GM18517 (cell line): ENCODE measurements around the gene MED15.

Experiments used
- ATAC-seq: cut with Tn5 transposase; IDR thresholded peaks from one replicate; pipeline ENCODE4 v1.9.1; 2021; ENCODE audit warnings: mild to moderate bottlenecking, moderate library complexity; ENCODE audit not compliant: unreplicated experiment

MED15 gene

DNA sequence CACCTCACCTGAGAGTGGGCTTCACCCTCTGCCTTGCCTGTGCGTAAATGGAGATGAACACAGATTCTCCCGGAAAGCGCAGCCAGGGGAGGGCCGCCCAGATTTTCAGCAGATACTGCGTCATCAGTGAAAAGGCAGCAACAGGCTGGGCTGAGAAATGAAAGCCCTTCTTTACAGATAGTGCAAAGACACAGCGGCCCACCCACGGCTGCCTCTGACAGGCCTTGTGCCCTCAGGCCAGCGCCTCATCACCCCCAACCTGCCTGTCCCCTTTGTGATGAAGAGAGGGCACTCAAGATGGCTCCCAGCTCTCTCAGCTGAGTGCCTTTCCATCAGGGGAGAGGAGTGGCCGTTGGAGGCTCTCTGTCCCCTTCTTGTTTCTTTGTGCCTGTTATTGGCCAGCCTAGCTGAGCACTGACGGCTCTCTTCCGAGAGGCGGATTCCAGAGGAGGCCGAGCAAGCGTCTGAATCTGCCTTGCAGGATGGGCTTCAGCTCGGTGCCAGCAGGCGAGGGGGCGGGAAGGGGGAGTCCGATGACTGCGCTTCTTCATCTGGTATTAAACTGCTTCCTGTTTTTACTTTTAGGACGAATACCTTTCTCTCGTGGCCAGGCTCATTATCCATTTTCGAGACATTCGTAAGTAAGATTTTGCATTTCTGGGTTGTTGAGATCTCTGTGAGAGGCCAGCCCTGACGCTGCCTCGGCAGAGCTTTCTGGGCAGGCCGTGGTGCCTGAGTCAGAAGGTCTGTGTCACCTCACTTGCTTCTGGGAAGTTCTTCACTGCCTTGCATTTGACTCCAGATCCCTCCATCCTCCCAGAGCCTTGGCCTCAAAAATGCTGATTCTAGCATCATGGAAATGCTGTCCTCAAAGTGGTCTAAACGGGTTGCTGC is 43.7 kb downstream of the MED15 start:
- no peak for ATAC-seq

DNA sequence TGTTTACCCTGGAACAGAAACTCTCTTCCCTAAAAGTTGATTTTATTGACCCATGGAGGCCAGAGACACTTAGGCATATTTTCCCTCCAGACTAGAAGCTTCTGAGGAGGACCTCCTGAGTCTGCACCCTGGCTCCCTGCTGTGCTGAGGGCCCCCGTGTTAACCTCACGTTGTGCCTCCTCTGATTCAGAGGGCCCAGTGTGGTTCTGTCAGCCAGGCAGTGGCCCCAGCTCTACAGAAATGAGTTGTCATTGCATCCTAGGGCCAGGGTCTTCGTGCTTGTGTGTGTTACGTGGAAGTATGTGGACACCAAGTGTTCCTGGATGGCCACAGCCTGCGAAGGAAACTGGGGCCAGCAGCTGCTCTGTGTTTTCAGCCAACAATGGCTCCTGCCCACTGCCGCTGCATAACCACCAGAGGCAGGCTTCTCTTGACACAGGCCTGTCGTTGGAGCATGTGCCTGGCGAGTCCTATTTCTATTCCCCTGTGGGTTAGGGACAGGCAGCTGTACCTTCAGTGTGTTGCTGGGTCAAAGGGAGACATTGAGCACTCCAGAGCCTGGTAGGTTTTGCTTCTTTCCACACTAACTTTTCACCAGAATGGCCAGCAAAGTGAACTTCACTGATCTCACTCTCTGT is 44.5 kb downstream of the MED15 start:
- no peak for ATAC-seq

DNA sequence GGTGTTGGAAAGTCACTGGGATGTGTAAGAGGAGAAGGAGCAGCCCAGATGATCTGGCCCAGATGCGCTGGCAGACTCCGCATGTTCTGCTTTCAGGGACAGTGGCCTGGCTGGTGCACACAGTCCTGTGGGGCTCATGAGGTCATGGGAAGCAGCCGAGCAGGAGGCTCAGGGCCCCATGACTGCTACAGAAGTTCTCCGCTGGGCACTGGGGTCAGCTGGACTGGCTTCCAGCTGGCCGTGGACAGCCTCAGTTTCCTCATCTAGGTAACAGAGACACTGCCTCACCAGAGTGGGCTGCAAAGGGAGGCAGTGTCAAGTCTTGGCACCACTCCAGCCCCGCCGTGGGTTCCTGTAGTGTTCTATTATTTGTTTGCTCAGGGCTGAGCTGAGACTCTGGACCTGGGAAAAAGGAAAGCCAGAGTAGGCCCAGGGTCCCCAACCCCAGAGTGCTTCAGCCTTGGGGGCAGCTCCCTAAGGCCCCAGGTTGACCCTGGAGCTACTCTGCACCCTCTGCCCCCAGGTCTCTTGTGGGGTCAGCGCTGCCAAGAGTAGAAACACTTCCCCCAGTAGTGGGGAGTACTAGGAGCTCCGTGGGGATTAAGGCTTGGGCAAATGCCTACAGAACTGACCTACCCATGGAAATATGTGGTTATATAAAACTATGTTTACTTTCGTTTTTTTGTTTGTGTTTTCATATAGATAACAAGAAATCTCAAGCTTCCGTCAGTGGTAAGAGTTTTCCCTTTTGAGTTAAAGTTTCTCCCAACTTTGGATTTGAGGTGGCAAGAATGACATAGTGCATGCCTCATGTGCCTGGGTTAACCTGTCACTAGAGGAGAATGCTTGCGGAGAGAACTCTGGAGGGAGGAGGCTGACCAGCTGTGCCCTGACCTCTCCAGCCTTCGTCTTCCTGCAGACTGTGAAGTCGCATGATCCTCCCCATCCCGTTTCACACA is 45.3 kb downstream of the MED15 start:
- ATAC-seq = no peak

DNA sequence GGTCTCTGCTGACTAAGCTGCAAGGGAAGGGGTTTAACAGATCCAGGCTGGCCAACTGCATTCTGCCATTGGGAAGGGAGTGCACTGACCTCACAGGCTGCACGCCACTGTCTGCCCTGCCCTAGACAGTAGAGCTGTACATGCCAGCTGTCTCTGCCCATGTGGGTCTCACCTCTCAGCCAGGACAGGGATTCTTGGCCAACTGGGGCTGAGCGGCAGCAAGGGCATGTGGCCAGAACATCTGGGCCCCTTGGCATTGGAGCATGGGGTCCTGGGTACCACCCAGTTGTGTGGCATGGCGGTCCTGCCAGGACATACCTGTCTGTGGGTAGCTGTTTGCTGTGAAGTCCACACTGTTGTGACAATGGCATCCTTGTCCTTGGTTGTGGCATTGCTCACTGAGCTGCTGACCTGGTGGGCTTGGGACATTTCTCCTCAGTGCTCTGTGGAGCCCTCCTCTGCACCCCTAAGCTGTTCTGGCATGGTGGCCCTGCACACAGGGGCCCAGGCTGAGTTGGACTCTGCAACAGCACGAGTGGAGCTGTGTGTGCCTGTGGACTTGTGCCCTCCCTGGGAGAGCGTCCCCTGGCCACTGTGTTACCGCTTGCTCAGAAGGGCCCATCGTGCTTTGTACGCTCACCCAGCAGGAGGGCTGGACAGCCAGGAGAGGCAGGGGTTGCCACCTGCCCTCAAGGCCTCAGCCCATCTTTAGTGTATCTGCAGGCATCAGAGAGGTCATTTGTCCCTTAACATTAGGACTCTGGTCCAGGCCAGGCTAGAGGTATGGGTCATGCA is 46.7 kb downstream of the MED15 start:
- ATAC-seq = no peak

DNA sequence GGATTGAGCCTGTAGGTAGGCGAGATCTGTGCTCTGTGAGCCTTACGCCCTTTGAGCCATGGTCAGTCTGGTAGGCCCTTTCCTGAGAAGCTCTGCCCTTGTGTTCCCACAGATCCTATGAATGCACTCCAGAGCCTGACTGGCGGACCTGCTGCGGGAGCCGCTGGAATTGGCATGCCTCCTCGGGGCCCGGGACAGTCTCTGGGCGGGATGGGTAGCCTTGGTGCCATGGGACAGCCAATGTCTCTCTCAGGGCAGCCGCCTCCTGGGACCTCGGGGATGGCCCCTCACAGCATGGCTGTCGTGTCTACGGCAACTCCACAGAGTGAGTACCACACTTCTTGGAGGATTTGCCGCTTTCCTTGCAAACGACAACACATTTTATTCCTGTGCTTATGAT is 47.4 kb downstream of the MED15 start:
- ATAC-seq = no peak

DNA sequence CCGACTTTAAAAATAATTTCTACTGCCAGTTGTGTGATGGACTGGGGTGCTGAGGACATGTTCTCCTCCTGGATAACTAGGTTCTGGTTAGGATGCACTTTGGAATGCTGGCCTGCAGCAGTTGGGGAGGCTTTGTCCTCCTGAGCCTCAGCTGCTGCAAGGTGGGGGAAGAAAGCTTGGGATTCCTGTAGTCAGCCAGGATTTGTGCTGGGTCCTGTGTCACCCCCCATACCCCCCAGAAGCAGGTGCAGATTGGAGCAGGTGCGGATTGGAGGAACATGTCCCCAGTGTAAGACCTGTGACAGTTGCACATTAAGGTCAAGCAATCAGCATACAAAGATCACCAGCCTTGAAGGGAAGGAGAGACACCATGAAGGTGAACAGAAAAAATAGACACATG is 51.1 kb downstream of the MED15 start:
- ATAC-seq = no peak

DNA sequence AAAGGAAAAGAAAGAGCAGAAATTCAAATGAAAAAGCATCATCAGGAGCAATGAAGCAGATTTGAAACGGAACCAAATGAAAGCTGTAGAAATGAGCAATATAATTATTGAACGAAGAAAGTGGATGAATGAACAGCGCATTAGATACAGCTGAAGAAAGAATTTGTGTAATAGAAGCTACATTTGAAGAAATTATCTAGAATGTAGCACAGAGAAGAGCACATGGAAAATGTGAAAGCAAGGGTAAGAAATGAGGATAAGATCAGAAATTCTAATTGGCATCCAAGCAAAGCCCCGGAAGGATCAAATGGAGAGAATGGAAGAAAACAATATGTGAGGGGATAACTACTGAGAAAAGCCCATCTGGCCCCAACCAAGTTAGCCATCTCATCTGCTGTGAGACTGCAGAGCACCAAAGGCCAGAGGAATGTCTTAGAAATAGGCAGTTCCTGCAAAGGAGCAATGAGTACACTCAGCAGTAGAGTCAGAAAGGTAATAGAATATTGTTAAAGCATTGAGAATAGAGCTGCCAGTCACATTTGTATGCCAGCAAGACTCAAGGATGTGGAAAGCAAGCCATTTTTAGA is 51.9 kb downstream of the MED15 start:
- ATAC-seq = no peak

DNA sequence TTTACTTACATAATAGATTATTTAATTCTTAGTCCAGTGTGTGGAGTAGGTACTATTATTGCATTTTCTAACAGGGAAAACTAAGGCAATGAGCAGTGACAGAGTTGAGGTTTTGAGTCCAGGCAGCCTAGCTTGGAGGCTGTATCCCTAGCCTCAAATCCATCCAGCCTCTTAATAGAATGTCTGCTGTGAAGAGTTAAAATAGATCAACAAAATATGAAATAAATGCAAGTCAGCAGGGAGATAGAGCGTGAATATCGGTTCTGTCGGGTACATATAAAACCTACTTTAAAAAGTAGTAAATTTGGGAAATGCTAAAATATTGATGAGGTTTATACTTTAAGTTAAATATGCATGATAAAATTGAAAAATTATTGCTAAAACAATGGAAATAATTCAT is 53.3 kb downstream of the MED15 start:
- no peak for ATAC-seq

DNA sequence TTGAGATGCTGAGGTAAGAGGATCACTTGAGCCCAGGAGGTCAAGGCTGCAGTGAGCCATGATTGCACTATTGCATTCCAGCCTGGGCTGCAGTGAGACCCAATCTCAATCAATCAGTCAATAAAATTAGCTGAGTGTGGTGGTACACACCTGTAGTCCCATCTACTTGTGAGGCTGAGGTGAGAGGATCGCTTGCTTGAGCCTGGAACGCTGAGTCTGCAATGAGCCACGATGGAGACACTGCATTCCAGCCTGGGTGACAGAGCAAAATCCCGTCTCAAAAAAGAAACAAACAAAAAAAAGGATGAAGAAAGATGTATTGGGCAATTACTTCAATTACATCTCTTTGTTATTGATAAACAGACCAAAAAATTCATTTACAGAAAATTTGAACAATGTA is 54.5 kb downstream of the MED15 start:
- ATAC-seq = no peak

DNA sequence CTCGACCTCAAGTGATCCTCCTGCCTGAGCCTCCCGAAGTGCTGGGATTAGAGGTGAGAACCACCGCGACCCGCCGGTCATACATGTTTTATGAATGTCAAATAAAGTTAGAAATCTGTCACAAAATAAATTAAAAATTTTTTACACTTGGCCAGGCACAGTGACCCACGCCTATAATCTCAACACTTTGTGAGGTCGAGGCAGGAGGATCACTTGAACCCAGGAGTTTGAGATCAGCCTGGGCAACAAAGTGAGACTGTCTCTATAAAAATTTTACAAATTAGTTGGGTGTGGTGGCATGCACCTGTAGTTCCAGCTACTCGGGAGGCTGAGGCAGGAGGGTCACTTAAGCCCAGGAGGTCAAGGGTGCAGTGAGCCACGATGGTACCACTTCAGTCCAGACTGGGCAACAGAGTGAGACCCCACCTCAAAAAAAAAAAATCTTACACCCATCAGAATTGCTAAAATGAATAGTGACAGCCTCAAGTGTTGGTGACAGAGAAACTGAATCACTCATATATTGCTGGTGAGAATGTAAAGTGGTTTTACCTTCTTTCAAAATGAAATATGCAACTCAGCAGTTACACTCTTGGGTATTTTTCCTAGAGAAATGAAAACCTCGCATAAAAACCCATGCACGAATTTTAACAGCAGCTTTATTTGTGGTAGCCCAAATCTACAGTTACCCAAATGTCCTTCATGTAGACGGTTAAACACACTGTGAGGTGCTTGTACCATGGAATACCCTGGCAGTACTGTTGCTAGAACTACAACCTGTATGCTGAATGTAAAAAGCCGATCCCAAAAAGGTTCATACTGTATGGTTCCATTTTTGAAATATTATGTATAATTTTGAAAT is 55.4 kb downstream of the MED15 start:
- no peak for ATAC-seq

DNA sequence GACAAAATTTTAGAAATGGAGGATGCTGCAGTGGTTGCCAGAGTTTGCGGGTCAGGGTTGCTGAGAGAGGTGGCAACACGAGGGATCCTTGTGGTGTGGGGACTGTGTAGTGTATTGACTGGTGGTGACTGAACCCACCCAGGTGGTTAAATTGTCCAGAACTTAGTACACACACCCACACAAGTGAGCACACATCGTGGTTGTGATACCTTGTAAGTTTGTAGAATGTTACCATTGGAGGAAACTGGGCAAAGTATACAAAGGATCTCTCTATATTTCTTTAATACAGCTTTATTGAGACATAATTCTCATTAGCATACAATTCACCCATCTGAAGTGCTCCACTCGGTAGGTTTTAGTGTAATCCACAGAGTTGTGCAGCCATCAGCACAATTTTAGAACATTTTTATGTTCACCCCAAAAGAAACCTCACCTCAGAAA is 56.1 kb downstream of the MED15 start:
- ATAC-seq = no peak

DNA sequence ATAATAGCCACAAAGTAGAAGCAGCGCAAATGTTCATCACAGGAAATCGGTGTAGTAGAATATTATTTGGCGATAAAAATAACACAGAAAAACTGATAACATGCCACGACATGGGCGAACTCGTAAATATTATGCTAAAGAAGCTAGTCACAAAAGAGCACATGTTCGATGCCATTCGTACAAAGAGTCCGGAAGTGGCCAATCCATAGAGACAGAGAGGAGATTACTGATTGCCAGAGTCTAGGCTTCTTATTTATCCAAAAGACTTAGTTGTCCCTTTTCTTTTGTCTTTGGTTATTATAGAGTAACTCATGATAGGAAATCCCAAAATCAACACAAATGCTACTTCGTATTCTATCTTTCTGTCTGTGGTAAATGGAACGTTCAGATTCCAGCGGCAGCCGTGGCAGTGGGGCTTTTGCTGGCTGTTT is 56.5 kb downstream of the MED15 start:
- ATAC-seq = no peak

DNA sequence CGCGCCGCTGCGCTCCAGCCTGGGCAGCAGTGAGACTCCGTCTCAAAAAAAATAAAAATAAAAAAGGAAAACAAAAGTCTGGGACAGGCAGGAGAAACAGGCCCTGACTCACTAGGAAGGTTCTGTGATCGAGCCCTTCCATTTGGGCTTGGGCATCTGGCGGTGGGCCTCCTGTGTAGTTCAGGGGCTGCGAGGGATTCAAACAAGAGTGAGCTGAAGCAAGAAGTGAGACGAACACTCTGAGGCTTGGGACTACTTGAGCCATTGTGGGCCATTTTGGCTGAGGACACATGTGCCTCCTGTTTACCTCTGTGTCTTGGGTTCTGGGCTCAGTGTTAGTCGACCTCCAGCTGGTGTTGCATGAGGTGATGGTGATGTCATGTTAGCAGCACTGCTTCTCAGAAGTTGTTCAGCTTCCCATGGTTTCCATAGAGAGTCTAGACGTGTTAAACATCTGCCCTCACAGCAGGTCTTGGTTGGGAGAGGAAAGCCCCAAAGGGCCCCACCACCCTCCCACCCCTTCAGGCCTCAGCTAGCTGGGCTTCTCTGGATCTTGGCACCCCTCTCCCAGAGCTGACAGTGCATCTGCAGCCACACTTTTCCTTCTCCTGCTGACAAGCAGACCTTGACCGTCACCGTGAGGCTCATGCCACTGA is 57.8 kb downstream of the MED15 start:
- no peak for ATAC-seq

DNA sequence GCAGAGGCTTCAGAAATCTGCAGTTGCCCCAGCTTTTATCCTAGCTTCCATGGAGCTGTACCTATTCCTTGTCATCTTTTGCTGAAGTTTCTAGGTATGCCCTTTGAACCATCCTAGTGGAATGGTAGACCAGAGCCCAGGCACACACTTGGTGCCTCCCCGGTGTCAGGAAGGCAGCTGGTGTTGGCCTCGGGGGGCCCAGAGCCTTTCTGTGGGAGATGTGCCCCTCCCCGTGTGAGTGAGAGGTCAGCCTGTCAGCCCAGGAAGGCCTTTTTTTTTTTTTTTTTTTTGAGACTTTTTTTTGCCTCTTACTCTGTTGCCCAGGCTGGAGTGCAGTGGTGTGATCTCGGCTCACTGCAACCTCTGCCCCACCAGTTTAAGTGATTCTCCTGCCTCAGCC is 58.4 kb downstream of the MED15 start:
- no peak for ATAC-seq

DNA sequence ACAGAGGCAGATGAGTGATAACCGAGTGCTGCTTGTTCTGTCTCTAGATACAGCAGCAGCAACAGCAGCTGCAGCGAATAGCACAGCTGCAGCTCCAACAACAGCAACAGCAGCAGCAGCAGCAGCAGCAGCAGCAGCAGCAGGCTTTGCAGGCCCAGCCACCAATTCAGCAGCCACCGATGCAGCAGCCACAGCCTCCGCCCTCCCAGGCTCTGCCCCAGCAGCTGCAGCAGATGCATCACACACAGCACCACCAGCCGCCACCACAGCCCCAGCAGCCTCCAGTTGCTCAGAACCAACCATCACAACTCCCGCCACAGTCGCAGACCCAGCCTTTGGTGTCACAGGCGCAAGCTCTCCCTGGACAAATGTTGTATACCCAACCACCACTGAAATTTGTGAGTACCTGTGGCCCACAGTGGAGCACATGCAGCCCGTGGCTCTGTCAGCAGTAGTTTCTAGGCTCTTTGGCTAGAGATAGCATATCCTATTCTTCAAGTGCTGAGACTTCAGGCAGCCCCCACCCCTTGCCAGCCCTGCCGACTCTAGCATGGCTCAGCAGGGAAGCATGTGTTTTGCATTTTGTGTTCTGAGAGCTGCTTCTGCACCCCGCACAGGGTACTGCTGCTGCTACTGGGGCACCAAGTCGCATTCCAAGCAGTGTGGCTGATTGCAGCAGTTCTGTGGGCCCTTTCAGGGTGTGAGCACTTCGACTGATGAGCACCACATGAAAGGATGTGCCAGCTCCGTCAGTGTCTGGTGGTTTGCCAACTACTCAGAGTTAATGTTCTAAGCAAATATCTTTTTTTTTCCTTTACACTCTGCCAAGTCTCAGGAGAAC is 59.2 kb downstream of the MED15 start:
- ATAC-seq = no peak

DNA sequence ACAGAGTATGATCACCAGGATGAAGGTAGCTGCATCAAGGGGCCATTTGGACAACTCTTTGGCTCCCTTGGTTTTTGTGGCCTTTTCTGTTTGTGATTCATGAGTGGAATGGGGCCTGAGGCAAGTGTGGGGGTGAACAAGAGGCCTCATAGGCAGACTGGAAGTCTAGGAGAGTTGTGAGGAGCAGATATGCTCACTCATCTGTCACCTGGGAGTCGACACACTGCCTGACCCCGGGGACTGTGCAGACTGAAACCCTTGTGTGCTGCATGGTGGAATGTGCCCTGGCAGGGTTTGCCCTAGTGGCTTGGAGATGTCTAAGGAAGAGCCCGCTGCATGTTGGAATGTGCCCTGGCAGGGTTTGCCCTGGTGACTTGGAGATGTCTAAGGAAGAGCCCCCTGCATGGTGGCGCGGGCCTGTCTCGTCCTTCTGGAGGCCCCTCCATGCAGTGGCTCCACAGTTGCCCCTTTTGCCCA is 60.0 kb downstream of the MED15 start:
- no peak for ATAC-seq

DNA sequence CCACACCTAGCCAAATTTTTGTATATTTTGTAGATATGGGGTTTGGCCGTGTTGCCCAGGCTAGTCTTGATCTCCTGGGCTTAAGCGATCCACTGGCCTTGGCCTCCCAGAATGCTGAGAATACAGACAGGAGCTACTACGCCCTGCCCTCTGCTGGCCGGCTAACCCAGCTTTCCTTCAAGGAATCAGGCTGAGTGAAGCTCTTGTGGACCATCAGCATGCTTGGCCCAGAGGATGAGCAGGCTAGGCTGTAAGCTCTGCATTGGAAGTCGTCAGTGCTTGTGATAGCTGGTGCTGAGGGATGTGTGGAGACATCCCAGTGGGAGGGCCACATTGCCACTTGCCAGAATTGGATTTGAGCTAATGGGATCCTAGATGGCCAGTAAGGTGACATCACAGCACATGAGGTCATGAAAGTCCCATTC is 60.6 kb downstream of the MED15 start:
- no peak for ATAC-seq
